HCEC 1CT (cell line): ENCODE data around the gene PARD3B.

Experiments used
- DNase-seq: peaks from one replicate; pipeline ENCODE4 v3.0.0-alpha.2; 2017

Gene PARD3B

DNA sequence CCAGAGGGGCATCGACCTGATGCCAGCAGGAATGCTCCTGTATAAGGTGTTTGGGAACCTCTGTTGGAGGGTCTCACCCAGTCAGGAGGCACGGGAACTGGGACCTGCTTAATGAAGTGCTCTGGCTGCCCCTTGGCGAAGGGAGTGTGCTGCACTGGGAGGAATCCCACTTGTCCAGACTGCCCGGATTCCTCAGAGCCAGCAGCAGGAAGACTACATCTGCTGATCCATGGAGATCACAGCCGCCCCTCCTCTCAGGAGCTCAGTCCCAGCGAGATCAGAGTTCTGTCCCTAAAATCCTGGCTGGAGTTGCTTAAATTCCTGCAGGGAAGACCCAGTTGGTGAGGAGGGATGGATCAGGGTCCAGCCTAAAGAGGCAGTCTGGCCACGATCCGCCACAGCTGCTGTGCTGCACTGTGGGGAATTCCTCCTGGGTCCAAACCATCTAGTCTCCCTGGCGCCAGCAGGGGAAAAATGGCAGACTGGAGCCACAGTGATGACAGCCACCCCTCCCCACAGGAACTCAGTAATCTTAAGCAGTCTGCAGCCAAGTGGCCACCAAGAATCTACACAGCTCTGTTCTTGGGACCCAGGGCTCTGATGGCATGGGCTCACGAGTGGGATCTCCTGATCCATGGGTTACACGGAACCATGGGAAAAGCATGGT, 1060.5 kb downstream of the PARD3B start:
- DNase-seq, result no peak

GRCh38 chr2:205607146-205607545, 1061.9 kb downstream of the PARD3B start:
- no peak for DNase-seq

DNA sequence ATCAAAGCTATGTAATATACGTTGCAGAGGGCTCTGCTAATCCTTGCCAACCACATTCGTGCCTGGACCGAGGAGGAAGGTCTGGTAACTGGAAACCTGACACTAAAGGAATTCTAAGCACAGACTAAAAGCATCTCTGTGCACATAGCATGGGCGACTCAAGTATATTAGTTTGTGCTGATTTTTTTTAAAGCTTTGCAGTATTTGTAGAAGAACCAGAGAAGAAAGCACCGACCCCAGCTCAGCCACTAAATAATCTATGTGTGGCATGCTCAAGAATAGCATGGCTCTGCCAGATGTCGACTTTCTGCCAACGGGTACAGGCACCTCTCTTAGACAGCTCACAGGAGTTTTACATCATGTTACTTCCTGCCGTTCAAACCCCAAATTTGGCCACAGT, 1063.8 kb downstream of the PARD3B start:
- no peak for DNase-seq

- DNase-seq, result peak; percentile 40
Measured at GRCh38 chr2:205610437-205610836, 1065.2 kb downstream of the PARD3B start.

- no peak for DNase-seq
Measured at GRCh38 chr2:205612636-205613035, 1067.4 kb downstream of the PARD3B start.

GRCh38 chr2:205613970-205614559, 1068.8 kb downstream of the PARD3B start:
- no peak for DNase-seq

DNA sequence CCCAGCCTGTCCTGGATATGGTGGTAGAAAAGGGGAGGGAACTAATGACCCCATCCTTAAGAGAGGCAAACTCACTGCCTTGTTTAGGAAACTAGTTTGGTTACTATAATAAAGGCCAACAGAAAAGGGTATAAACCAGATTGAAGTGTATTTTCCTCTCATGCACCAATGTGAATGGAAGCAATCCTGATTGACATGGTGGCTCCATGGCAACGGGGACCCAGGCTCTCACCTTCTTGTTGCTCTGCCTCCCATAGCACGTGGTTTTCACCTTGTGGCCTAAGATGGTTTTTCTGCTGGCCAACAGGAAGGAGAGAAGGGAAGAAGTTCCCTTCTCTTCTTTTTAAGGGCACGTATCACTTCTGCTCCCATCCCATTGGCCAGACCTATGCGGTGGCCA, 1069.7 kb downstream of the PARD3B start:
- DNase-seq, result no peak

GRCh38 chr2:205617905-205618304, 1072.6 kb downstream of the PARD3B start:
- no peak for DNase-seq

DNA sequence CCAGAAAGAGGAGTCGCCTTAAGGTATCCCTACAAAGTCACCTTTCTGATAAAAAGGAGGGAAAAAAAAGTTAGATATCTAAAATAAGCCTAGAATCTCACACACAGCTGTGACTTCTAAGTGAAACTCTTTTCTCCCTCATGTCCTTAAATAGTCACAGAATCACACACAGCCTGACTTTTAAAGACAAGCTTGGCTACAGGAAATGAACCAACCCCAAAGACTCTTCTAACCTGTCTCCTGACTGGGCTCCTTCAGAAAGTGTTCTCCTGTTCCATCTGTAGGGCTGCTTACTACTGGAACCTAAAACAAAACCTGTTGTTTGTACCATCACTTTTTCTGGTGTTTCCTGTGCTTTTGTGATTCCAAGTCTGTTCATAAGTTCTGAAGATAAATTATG, 1074.3 kb downstream of the PARD3B start:
- no peak for DNase-seq

GRCh38 chr2:205627085-205627484, 1081.8 kb downstream of the PARD3B start:
- no peak for DNase-seq

DNA sequence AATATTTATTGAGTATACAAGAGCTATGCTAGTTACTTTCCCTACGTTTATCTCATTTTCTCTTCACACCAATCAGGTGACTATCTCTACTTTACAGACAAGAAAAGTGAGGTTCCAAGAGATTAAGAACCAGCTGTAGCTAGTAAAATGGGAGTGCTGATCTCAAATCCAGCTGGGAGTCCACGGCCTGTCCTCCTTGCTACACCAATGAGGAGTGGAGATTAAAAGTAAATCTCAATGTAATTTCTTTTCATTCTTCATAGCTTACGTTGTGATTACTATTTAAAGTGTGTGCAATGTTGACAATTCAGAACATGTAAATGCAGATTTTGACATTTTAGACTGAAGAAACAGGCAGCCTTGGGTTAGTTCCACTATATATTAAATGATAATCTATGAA, 1083.1 kb downstream of the PARD3B start:
- no peak for DNase-seq

GRCh38 chr2:205629091-205629776, 1084.0 kb downstream of the PARD3B start:
- no peak for DNase-seq

DNA sequence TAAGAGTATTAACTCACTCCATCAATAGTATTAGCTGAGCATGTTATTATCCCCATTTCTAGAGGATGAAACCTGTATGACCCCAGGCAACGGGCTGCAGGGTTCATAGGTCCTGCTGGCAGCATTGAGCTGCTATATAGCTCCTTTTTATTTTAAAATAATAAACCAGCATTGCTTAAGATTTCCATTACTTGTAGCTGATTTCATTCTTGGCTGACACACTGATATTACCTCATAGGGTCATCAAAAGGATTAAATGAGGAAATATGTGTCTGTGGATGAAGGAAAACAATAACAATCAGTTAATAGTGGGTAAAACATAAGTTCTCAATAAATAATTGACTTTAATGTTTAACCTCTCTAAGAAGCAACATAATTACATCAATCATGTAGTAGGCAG, 1088.7 kb downstream of the PARD3B start:
- peak; percentile 11 for DNase-seq

DNA sequence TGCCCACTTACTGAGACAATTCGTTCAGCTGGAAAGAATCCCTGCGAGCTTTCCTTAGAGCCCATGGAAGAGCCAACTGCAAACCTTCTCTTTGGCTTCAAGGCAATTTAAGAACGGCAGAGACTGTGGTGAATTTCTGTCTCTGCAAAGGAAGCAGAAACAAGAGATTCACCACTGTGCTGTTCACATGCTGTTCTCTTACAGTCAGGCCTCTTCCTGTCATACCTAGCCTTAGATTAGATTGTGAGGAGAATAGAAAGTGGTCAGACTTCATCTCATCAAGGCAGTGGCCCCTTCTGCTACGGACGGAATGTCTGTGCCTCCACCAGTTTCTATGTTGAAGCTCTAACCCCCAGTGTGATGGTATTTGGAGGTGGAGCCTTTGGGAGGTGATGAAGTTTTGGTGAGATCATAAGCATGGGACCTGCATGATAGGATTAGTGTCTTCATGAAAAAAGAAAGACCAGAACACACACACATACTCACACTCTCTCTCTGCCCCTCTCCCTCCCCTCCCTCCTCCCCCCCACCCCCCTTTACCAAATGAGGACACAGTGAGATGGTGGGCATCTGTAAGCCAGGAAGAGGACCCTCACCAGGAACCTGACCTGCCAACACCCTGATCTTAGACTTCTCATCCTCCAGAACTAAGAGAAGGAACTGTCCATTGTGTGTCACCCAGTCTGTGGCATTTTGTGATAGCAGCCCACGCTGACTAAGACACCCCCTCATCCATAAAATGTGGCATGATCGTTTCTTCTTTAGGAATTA, 1091.5 kb downstream of the PARD3B start:
- DNase-seq, result no peak

- no peak for DNase-seq
Measured at GRCh38 chr2:205637320-205637602, 1092.0 kb downstream of the PARD3B start.

- no peak for DNase-seq
Measured at GRCh38 chr2:205637779-205638503, 1092.7 kb downstream of the PARD3B start.

- no peak for DNase-seq
Measured at GRCh38 chr2:205640716-205641115, 1095.4 kb downstream of the PARD3B start.

GRCh38 chr2:205642599-205643356, 1097.5 kb downstream of the PARD3B start:
- no peak for DNase-seq

- DNase-seq, result no peak
Measured at GRCh38 chr2:205643391-205643885, 1098.2 kb downstream of the PARD3B start.

DNA sequence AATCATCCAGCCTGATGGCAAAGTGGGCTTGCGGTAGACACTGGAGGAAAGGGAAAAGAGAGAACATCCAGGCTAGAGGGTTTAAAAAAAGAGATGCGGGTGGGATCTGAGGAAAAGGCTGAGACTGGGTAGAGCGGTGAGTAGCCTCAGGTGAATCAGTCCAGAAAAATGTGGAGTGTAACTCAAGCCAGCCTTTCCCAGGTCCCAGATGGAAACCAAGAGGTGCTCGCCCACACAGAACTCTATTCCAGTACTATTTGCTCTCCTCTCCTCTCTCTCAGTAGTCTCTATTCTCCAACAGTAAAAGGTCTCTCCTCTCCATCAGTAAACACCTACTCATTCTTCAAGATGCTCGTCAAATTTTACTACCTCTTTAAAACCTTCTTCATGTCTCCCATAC, 1098.7 kb downstream of the PARD3B start:
- no peak for DNase-seq

GRCh38 chr2:205646680-205647079, 1101.4 kb downstream of the PARD3B start:
- DNase-seq, result no peak

GRCh38 chr2:205650450-205650849, 1105.2 kb downstream of the PARD3B start:
- DNase-seq, result no peak
